Brain microvascular endothelial cell (primary cell): ENCODE results near the gene IGF1R.

Source experiments
- DNase-seq: peaks from one replicate; pipeline ENCODE4 v3.0.0-alpha.2; 2020
- H3K27ac ChIP-seq: fragments of 250-450 bp; sonication (Bioruptor Pico); 2 replicates; pipeline ENCODE4 v1.5.1; 2020; ENCODE audit warnings: mild to moderate bottlenecking, moderate library complexity
- H3K27me3 ChIP-seq: fragments of 250-450 bp; sonication (Bioruptor Pico); replicated peaks from 2 replicates; pipeline ENCODE4 v1.5.1; 2020; ENCODE audit warnings: mild to moderate bottlenecking
- H3K36me3 ChIP-seq: fragments of 250-450 bp; sonication (Bioruptor Pico); replicated peaks from 2 replicates; pipeline ENCODE4 v1.5.1; 2020; ENCODE audit warnings: mild to moderate bottlenecking
- H3K4me3 ChIP-seq: 2 replicates; pipeline ENCODE4 v1.5.1; 2011; ENCODE audit warnings: low read depth, mild to moderate bottlenecking, control low read depth, low read length, moderate library complexity
- CTCF ChIP-seq: IDR thresholded peaks from 2 replicates; pipeline ENCODE4 v1.5.1; 2011; ENCODE audit warnings: low read depth, mild to moderate bottlenecking, moderate library complexity, low read length, control low read depth, inconsistent platforms; ENCODE audit errors: missing control alignments
- in situ Hi-C: cut with HindIII; loops from 2 replicates; pipeline ENCODE4 v1.10.0; 2017; ENCODE audit warnings: low sequenced_read_pairs, low pct_ligation_motif_present

IGF1R gene

GRCh38 chr15:98807262-98807661 is 158.9 kb downstream of the IGF1R start:
- in situ Hi-C loops: no loop called here
- Histone ChIP-seq H3K4me3 (no peak overlapping the region), H3K27me3 (no peaks in the 10 kb centered on the region), H3K36me3 (no peaks in the 10 kb centered on the region), H3K27ac (no peak overlapping the region)
- TF ChIP-seq CTCF: no peak
- DNase-seq: peak; percentile 45

GRCh38 chr15:98809273-98809672 is 160.9 kb downstream of the IGF1R start:
- Histone ChIP-seq H3K27me3 (no peaks in the 10 kb centered on the region), H3K27ac (no peak overlapping the region), H3K4me3 (no peak overlapping the region), H3K36me3 (no peaks in the 10 kb centered on the region)
- no peak for DNase-seq
- in situ Hi-C loops: no loop called here
- TF ChIP-seq CTCF: no peak

GRCh38 chr15:98812716-98813446 is 164.5 kb downstream of the IGF1R start:
- DNase-seq: peak; percentile 72
- no peak for TF ChIP-seq CTCF
- H3K4me3 ChIP-seq: no peak overlapping the region
- H3K36me3 ChIP-seq: no peaks in the 10 kb centered on the region
- no peak overlapping the region for H3K27ac ChIP-seq
- H3K27me3 ChIP-seq: no peaks in the 10 kb centered on the region
- in situ Hi-C loops: no loop called here

GRCh38 chr15:98813951-98814350 is 165.6 kb downstream of the IGF1R start:
- no peaks in the 10 kb centered on the region for H3K36me3 ChIP-seq
- in situ Hi-C loops: no loop called here
- DNase-seq: no peak
- H3K27me3 ChIP-seq: no peaks in the 10 kb centered on the region
- H3K4me3 ChIP-seq: no peak overlapping the region
- no peak for TF ChIP-seq CTCF
- H3K27ac ChIP-seq: no peak overlapping the region

GRCh38 chr15:98815207-98815606 is 166.9 kb downstream of the IGF1R start:
- H3K27me3 ChIP-seq: no peaks in the 10 kb centered on the region
- H3K4me3 ChIP-seq: no peak overlapping the region
- no peak overlapping the region for H3K27ac ChIP-seq
- no peak for DNase-seq
- TF ChIP-seq CTCF: no peak
- no peaks in the 10 kb centered on the region for H3K36me3 ChIP-seq
- in situ Hi-C loops: no loop called here

GRCh38 chr15:98817745-98818144 is 169.4 kb downstream of the IGF1R start:
- TF ChIP-seq CTCF: no peak
- Histone ChIP-seq H3K27me3 (no peaks in the 10 kb centered on the region), H3K4me3 (no peak overlapping the region), H3K36me3 (no peaks in the 10 kb centered on the region), H3K27ac (no peak overlapping the region)
- in situ Hi-C loops: no loop called here
- no peak for DNase-seq
